PC-3 (cell line): Measurements from ENCODE around the gene KCTD15. TPM values are rescaled to one million over a fixed set of nuclear protein-coding genes. Genes with fewer than 3 reads are reported as not detected.

Source experiments
- ATAC-seq: fragments of 200-7000 bp; cut with Tn5 transposase; 2 replicates; pipeline ENCODE4 v1.9.1; 2020; ENCODE audit warnings: mild to moderate bottlenecking, moderate library complexity
- BruUV-seq: library from RNA; stranded (reverse); fragments of 400-500 nt; replicated peaks from 2 replicates; lab custom pipeline; 2021; lab: Mats Ljungman, UMichigan
- CTCF ChIA-PET: fragments of 300-600 bp; sonication (Branson Sonifier 250); formaldehyde crosslinking; loops from one replicate; lab custom pipeline; 2022; ENCODE audit warnings: antibody characterized with exemption; lab: Charles Lee
- POLR2A ChIA-PET: fragments of 300-600 bp; sonication (Branson Sonifier 250); formaldehyde crosslinking; loops from one replicate; lab custom pipeline; 2022; ENCODE audit warnings: antibody characterized with exemption; ENCODE audit not compliant: unreplicated experiment; lab: Charles Lee
- DNase-seq: peaks from one replicate; pipeline ENCODE4 v3.0.0-alpha.2; 2015
- H2AFZ ChIP-seq: fragments of 300-600 bp; sonication (generic); 2 replicates; pipeline ENCODE4 v1.6.0; 2016; ENCODE audit warnings: antibody characterized with exemption, low read length
- H3F3A ChIP-seq: fragments of 300-600 bp; sonication (generic); one replicate; pipeline ENCODE4 v1.6.0; 2017; ENCODE audit warnings: antibody characterized with exemption, low read length, control low read depth, mild to moderate bottlenecking; ENCODE audit not compliant: unreplicated experiment
- H3K27ac ChIP-seq: fragments of 300-600 bp; sonication (generic); 2 replicates; pipeline ENCODE4 v1.5.1; 2016; ENCODE audit warnings: mild to moderate bottlenecking, low read length
- H3K27me3 ChIP-seq: fragments of 300-600 bp; sonication (generic); 2 replicates; pipeline ENCODE4 v1.6.1; 2016; ENCODE audit warnings: low read length, mixed read lengths
- H3K36me3 ChIP-seq: fragments of 300-600 bp; sonication (generic); 2 replicates; pipeline ENCODE4 v1.6.1; 2016; ENCODE audit warnings: low read depth, mixed run types, low read length, mixed read lengths
- H3K4me1 ChIP-seq: fragments of 300-600 bp; sonication (generic); 2 replicates; pipeline ENCODE4 v1.5.1; 2016; ENCODE audit warnings: low read length; ENCODE audit not compliant: insufficient read depth
- H3K4me2 ChIP-seq: fragments of 300-600 bp; sonication (generic); 2 replicates; pipeline ENCODE4 v1.6.0; 2016; ENCODE audit warnings: low read length
- H3K4me3 ChIP-seq: fragments of 300-600 bp; sonication (generic); 2 replicates; pipeline ENCODE4 v1.5.1; 2016; ENCODE audit warnings: mild to moderate bottlenecking, low read length, mixed read lengths
- H3K79me2 ChIP-seq: fragments of 300-600 bp; sonication (generic); 2 replicates; pipeline ENCODE4 v1.6.1; 2017; ENCODE audit warnings: low read length, mixed read lengths
- H3K9ac ChIP-seq: fragments of 300-600 bp; sonication (generic); 2 replicates; pipeline ENCODE4 v1.6.0; 2016; ENCODE audit warnings: mild to moderate bottlenecking, low read length
- H3K9me2 ChIP-seq: fragments of 300-600 bp; sonication (generic); replicated peaks from 2 replicates; pipeline ENCODE4 v1.6.1; 2016; ENCODE audit warnings: mixed run types, low read length, mixed read lengths
- H3K9me3 ChIP-seq: fragments of 300-600 bp; sonication (generic); 2 replicates; pipeline ENCODE4 v1.6.1; 2016; ENCODE audit warnings: low read length, mixed read lengths
- H4K20me1 ChIP-seq: fragments of 300-600 bp; sonication (generic); 2 replicates; pipeline ENCODE4 v1.6.1; 2016; ENCODE audit warnings: low read length, mixed read lengths
- CTCF ChIP-seq: fragments of 300-600 bp; sonication (generic); conservative IDR thresholded peaks from 2 replicates; pipeline ENCODE4 v1.5.1; 2017; ENCODE audit warnings: antibody characterized with exemption, low read depth, mild to moderate bottlenecking, low read length
- EZH2 ChIP-seq: fragments of 300-600 bp; sonication (generic); IDR thresholded peaks from one replicate; pipeline ENCODE4 v1.6.1; 2017; ENCODE audit warnings: antibody characterized with exemption, mild to moderate bottlenecking, low read length; ENCODE audit not compliant: unreplicated experiment
- EZH2phosphoT487 ChIP-seq: fragments of 300-600 bp; sonication (generic); IDR thresholded peaks from 2 replicates; pipeline ENCODE4 v1.6.1; 2018; ENCODE audit warnings: mild to moderate bottlenecking, antibody characterized with exemption, low read length, borderline replicate concordance
- intact Hi-C: fragments of 100-400 bp; cut with micrococcal nuclease; formaldehyde crosslinking; loops from 2 replicates; pipeline ENCODE4 v1.9.0; 2023
- total RNA-seq: library from RNA; depleted of rRNA; stranded (reverse); fragments of >200 nt; gene quantifications from 2 replicates; pipeline ENCODE4 v1.2.3, GENCODE V29; 2014

Gene KCTD15
- total RNA-seq, 1 experiment from 2014 or later, result 58.2 TPM

GRCh38 chr19:33826521-33826920 is 29.9 kb downstream of the KCTD15 start:
- Histone ChIP-seq H3K27ac (no peak overlapping the region), H2AFZ (no peak overlapping the region), H3K4me3 (no peak overlapping the region), H3F3A (no peaks in the 10 kb centered on the region), H3K27me3 (no peaks in the 10 kb centered on the region), H3K4me2 (no peak overlapping the region), H3K4me1 (peaks cover 10% of the 10 kb centered on the region), H3K79me2 (no peaks in the 10 kb centered on the region), H3K36me3 (no peaks in the 10 kb centered on the region), H3K9me2 (no peaks in the 10 kb centered on the region), H3K9me3 (no peaks in the 10 kb centered on the region), H3K9ac (no peak overlapping the region), H4K20me1 (no peaks in the 10 kb centered on the region)
- DNase-seq (no peak), ATAC-seq (no peak)
- intact Hi-C loops, result loop anchor here (10.0 kb wide), 1 partner anchor 168 kb away; no protein-coding TSS in a partner anchor
- CTCF ChIA-PET, result no interaction called here
- no TSS peak for BruUV-seq
- TF ChIP-seq EZH2phosphoT487 (no peak), CTCF (no peak), EZH2 (no peak)
- POLR2A ChIA-PET, result no interaction called here

GRCh38 chr19:33828266-33829075 is 31.8 kb downstream of the KCTD15 start:
- Histone ChIP-seq H3K9me2 (no peaks in the 10 kb centered on the region), H3K79me2 (no peaks in the 10 kb centered on the region), H2AFZ (no peak overlapping the region), H3K36me3 (no peaks in the 10 kb centered on the region), H3K4me2 (no peak overlapping the region), H4K20me1 (no peaks in the 10 kb centered on the region), H3F3A (no peaks in the 10 kb centered on the region), H3K27ac (no peak overlapping the region), H3K9ac (no peak overlapping the region), H3K4me1 (no peaks in the 10 kb centered on the region; the same call in 1 of the 2 replicates), H3K9me3 (no peaks in the 10 kb centered on the region), H3K27me3 (no peaks in the 10 kb centered on the region), H3K4me3 (no peak overlapping the region)
- ChIA-PET CTCF (no interaction called here), POLR2A (no interaction called here)
- no peak for ATAC-seq
- intact Hi-C loops, result loop anchor here (10.0 kb wide), 1 partner anchor 166 kb away; no protein-coding TSS in a partner anchor
- no peak for DNase-seq
- BruUV-seq, result no TSS peak
- no peak for TF ChIP-seq CTCF
- TF ChIP-seq EZH2, result no peak
- no peak for TF ChIP-seq EZH2phosphoT487

- BruUV-seq, result no TSS peak
- ChIA-PET CTCF (no interaction called here), POLR2A (no interaction called here)
- Histone ChIP-seq H3K79me2 (no peaks in the 10 kb centered on the region), H3K27me3 (no peaks in the 10 kb centered on the region), H2AFZ (no peak overlapping the region), H4K20me1 (no peaks in the 10 kb centered on the region), H3K9me2 (no peaks in the 10 kb centered on the region), H3K9ac (no peak overlapping the region), H3K4me2 (no peak overlapping the region), H3K27ac (no peak overlapping the region), H3K4me1 (no peaks in the 10 kb centered on the region; the same call in 1 of the 2 replicates), H3K36me3 (no peaks in the 10 kb centered on the region), H3K9me3 (no peaks in the 10 kb centered on the region), H3K4me3 (no peak overlapping the region), H3F3A (no peaks in the 10 kb centered on the region)
- intact Hi-C loops, result no loop called here
- ATAC-seq (no peak), DNase-seq (no peak)
- TF ChIP-seq CTCF (no peak), EZH2phosphoT487 (no peak), EZH2 (no peak)
These were observed 33.6 kb downstream of the KCTD15 start for GRCh38 chr19:33830264-33830663.
